Stimulated activated CD8-positive, alpha-beta memory T cell treated with anti-CD3 and anti-CD28 coated beads, Interleukin-2, amount 100 ng/mL, for 48 hours (primary cell): ENCODE measurements around the gene CYP4F12.
"Not testable (repeated sequence)": the region's sequence is repeated elsewhere in the genome, so short reads cannot be mapped to it uniquely, and the experiment has no call there.

ENCODE experiments used
- DNase-seq, 2 donors: peaks; one replicate each; pipeline ENCODE4 v3.0.0-alpha.2; 2020; ENCODE audit warnings: low read depth in 2 of 2

Gene CYP4F12

GRCh38 chr19:15650123-15650522, 22.8 kb upstream of the CYP4F12 start:
- DNase-seq: not testable (repeated sequence)

- DNase-seq: no peak
These were observed 21.1 kb upstream of the CYP4F12 start for GRCh38 chr19:15651791-15652190.

- no peak for DNase-seq
These were observed 20.2 kb upstream of the CYP4F12 start for GRCh38 chr19:15652559-15653278.

- DNase-seq: no peak
These were observed 16.4 kb upstream of the CYP4F12 start for GRCh38 chr19:15656467-15656866.

GRCh38 chr19:15663247-15663646, 9.6 kb upstream of the CYP4F12 start:
- no peak for DNase-seq

GRCh38 chr19:15666186-15666585, 6.7 kb upstream of the CYP4F12 start:
- no peak for DNase-seq

- DNase-seq: no peak
These were observed 6.0 kb upstream of the CYP4F12 start for GRCh38 chr19:15666883-15667282.

GRCh38 chr19:15669440-15669839, 3.4 kb upstream of the CYP4F12 start:
- DNase-seq: no peak

GRCh38 chr19:15669891-15670290, 3.0 kb upstream of the CYP4F12 start:
- no peak for DNase-seq

- no peak for DNase-seq
These were observed 1.6 kb upstream of the CYP4F12 start for GRCh38 chr19:15671237-15671821.

GRCh38 chr19:15671891-15672579, 852 bp upstream of the CYP4F12 start:
- no peak for DNase-seq

GRCh38 chr19:15673176-15673654, 328 bp downstream of the CYP4F12 start:
- no peak for DNase-seq

GRCh38 chr19:15675560-15675959, 2.7 kb downstream of the CYP4F12 start:
- no peak for DNase-seq

- no peak for DNase-seq
These were observed 6.2 kb downstream of the CYP4F12 start for GRCh38 chr19:15679089-15679488.

GRCh38 chr19:15679865-15680264, 7.0 kb downstream of the CYP4F12 start:
- not testable (repeated sequence) for DNase-seq

- no peak for DNase-seq
These were observed 7.8 kb downstream of the CYP4F12 start for GRCh38 chr19:15680478-15681322.

GRCh38 chr19:15683411-15683810, 10.5 kb downstream of the CYP4F12 start:
- DNase-seq: no peak

- DNase-seq: no peak
These were observed 11.9 kb downstream of the CYP4F12 start for GRCh38 chr19:15684828-15685227.

- DNase-seq: no peak
These were observed 23.8 kb downstream of the CYP4F12 start for GRCh38 chr19:15696654-15697194.

GRCh38 chr19:15701757-15702533, 29.1 kb downstream of the CYP4F12 start:
- no peak for DNase-seq

GRCh38 chr19:15702534-15702930, 29.6 kb downstream of the CYP4F12 start:
- DNase-seq: no peak
